HG02885 (cell line): ENCODE measurements around the gene ABCA1.
"Not testable (repeated sequence)": the region's sequence is repeated elsewhere in the genome, so short reads cannot be mapped to it uniquely, and the experiment has no call there.

Experiments
- ATAC-seq: cut with Tn5 transposase; IDR thresholded peaks from one replicate; pipeline ENCODE4 v1.9.1; 2021; ENCODE audit warnings: mild to moderate bottlenecking; ENCODE audit not compliant: unreplicated experiment, poor library complexity

Gene ABCA1, protein sequence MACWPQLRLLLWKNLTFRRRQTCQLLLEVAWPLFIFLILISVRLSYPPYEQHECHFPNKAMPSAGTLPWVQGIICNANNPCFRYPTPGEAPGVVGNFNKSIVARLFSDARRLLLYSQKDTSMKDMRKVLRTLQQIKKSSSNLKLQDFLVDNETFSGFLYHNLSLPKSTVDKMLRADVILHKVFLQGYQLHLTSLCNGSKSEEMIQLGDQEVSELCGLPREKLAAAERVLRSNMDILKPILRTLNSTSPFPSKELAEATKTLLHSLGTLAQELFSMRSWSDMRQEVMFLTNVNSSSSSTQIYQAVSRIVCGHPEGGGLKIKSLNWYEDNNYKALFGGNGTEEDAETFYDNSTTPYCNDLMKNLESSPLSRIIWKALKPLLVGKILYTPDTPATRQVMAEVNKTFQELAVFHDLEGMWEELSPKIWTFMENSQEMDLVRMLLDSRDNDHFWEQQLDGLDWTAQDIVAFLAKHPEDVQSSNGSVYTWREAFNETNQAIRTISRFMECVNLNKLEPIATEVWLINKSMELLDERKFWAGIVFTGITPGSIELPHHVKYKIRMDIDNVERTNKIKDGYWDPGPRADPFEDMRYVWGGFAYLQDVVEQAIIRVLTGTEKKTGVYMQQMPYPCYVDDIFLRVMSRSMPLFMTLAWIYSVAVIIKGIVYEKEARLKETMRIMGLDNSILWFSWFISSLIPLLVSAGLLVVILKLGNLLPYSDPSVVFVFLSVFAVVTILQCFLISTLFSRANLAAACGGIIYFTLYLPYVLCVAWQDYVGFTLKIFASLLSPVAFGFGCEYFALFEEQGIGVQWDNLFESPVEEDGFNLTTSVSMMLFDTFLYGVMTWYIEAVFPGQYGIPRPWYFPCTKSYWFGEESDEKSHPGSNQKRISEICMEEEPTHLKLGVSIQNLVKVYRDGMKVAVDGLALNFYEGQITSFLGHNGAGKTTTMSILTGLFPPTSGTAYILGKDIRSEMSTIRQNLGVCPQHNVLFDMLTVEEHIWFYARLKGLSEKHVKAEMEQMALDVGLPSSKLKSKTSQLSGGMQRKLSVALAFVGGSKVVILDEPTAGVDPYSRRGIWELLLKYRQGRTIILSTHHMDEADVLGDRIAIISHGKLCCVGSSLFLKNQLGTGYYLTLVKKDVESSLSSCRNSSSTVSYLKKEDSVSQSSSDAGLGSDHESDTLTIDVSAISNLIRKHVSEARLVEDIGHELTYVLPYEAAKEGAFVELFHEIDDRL (N-terminal part only)

DNA sequence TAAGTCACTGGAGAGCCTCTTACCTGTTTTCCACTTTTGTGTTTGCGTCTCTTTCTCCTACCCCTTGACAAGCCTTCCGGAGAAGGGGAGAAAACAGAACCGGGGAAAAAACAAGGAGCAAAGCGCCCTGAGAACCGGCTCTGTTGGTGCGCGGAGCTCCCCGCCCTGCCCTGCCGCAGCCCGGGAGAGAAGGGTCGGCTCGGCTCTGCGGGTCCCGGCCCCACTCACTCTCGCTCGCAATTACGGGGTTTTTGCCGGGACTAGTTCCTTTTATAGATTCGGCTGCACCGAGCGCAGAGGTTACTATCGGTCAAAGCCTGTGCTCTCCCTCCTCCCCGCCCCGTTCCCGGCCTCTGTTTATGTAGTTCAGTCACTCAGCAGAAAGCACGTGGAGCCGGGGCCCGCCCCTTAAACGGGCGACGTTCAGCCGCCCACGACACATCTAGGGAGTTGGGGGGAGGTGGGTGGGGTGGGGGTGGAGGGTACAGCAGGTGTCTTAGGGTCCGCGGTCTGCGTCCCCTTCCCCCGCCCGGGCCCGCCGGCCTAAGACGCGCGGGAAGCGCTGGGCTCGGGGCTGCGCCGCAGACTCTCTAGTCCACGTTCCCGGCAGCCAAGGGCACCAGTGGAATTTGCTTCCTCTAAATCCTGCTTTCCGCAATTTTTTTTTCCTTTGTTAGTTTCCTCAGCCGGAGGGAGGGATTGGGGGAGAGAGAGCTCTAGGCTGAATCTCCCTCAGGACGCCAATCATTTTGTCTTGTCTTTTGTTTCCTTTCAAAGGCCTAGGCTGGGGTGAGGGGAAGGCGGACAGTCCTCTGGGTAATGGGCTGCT, at the start of gene ABCA1:
ABCA1 (minus strand) TSS at position 244 of the 829 bp plus-strand sequence. CDS start 24,476 bp downstream, outside the sequence.
- peak; percentile 24 for ATAC-seq

DNA sequence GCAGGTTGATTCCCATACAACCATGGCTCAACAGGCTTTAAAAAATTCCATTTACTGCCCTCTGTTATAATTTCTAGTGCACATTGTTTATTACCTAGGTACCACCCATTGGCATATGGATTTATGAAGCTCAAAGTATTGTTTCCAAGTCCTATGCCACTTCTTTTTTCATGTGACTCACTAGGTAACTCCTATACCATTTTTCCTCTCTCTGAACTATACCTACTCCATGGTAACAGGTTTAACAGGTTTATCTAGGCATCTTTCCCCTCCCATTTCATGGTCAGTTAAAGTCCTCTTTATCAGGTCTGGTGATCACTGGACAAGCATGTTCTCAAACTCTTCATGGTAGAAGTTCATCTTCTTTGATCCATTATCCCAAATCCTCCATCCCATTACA, 49.6 kb upstream of the ABCA1 start:
- no peak for ATAC-seq

DNA sequence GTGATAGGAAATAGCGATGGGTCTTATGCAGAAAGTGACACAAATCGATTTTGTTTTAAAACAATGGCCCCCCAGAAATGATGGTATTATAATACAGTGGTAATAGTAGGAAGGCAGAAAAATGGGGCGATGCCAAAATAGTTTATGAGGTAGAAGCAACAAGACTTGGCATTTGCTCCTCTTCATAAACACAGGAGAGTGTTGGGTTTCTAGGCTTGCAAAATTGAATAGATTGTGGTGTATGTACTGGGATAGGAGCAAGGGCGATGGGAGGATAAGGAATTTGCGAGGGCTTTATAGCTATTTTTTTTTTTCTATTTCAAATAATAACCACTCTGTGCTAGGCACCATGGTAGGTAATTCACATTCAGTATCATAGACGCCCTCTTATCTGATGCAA, 49.2 kb upstream of the ABCA1 start:
- ATAC-seq = no peak

DNA sequence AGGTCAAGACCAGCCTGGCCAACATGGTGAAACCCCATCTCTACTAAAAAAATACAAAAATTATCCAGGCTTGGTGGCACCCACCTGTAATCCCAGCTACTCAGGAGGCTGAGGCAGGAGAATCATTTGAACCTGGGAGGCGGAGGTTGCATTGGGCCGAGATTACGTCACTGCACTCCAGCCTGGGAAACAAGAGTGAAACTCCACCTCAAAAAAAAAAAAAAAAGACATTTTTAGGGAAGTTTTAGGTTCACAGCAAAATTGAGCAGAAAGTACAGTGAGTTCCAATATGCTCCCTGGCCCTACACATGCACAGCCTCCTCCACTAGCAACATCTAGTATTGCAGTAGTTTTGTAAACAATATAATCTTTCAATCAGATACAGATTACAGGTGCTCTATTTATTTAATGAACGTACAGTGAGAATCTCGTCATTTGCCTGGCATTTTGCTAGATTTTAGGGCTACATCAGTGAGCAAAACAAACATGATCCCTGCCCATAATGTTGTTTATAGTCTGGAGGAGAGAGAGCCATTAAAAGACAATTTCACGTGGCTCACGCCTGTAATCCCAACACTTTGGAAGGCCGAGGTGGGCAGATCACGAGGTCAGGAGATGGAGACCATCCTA, 48.1 kb upstream of the ABCA1 start:
- not testable (repeated sequence) for ATAC-seq

DNA sequence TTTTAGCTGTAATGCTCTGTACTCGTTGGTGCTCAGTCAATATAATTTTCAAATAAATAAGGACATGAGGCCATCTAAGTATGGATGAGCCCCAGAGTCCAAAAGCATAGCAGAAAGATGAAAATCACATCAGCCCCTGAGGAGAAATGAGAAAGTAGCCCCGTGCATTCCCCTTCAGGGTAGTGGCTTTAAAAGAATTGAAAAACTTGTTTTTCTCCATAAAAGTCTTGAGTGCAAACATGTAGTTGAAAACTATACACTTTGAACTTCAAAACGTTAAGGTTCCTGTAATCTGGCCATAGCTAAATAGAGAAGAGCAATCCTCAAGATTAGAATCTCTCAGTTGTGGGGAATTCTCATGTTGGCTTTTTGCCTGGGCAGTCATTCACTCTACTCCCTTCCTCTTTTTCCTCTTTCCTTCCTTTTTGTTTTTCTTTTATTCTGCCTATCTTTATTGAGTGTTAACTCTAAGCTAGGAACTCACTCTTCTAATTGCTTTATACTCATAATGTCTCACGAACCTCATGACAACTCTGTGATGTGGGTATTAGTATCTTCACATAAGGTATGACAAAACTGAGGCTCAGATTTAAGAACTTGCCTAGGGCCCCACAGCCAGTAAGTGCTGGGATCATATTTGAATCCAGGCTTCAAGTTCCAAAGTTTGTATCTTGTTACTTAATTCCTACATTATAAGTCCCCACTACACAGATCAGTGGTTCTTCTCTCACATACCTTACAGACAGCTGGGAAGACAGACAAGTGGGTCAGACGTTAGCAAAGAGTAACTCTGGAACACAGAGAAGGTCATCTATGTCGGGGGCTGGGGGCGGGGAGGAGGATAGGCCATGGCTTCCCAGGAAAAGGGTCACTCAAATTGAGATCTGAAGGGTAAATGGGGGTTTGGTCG, 46.4 kb upstream of the ABCA1 start:
- ATAC-seq = no peak

DNA sequence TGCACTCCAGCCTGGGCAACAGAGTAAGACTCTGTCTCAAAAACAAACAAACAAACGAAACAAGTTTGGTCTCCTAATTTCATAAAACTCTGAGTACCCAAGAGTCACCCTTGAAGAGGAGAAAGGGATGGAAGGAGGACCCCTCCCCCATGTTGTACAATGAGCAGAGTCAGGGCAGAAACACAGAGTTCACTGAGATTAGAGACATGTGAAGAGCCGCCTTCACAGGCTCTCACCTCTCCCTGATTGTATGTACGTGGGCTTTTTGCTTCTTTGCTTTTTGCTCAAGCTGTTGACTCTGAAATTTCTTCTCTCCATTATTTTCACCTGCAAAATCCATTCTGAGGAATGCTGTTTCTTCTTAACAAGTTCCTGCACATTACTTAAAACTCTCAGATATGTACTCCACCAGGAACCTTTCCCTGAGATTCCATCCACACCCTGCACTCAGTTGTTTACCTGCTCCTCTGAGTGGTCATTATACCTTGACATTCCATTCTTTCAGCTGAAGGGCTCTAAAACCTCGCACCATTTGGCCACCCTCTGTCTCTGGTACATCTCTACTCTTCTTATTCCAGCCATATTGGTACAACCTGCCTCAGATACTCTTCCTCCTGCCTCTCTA, 44.4 kb upstream of the ABCA1 start:
- ATAC-seq = no peak

DNA sequence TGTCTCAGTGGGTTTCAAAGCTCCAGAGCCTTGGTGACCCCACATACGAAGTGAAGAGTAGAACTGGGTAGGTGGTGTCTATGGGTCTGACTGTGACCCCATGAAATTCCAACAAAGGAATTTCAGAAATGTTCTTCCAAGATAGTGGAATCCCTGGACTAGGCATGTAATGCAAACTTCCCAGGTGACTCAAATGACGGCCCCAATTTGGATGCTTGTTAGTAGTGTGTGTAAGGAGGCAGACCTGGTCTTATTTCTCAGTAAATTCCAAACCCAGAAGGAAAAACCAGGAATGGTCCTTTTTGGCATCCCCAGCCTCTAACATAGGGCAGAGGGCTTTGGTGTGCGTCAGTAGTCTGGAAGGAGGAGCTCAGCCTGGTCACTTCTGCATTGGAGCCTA, 43.6 kb upstream of the ABCA1 start:
- no peak for ATAC-seq

DNA sequence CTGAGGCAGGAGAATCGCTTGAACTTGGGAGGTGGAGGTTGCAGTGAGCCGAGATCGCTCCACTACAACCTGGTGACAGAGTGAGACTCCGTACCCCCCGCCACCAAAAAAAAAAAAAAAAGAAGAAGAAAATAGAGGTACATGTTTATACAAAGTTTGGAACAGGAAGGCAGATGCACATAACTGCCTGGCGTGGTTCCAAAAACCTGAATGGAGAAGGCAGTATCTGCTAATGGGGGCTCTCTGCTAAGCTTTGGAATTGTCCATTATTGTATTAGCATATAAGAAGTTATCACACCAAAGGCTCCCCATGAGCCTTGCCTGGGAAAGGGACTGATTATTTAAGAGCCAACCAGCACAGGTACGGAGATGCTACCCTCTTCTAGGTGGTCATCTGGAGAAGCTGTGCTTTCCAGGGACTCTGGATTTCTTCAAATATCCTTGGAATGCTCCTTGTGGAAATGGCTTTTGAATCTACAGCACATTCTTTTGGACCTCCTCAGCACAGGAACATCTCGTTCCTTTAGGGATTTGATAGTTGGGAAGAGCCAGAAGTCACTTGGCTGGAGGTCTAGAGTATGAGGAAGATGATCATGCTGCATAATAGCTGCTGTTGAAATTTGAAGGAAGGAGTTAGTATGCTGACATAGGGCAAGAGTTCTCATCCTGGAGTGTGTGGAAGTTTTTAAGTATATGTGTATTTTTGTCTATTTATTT, 42.5 kb upstream of the ABCA1 start:
- no peak for ATAC-seq

DNA sequence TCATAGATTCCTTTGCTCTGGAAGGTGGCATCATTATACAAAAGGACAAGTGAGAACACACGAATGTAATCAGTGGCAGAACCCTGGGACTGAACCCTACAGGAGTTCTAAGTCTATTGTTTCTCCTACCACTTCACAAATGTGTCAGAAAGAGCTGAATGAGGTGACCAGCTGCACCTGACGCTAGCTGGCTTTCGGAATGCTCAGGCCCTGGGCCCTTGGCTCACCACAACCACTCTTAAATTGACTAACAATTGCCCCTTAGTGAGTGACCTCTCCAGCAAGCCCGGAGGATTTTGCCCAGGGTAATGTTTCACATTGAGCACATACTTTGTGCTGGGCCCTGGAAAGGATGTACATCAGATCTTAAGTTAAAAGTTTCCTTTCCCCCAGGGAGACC, 41.2 kb upstream of the ABCA1 start:
- ATAC-seq = no peak

DNA sequence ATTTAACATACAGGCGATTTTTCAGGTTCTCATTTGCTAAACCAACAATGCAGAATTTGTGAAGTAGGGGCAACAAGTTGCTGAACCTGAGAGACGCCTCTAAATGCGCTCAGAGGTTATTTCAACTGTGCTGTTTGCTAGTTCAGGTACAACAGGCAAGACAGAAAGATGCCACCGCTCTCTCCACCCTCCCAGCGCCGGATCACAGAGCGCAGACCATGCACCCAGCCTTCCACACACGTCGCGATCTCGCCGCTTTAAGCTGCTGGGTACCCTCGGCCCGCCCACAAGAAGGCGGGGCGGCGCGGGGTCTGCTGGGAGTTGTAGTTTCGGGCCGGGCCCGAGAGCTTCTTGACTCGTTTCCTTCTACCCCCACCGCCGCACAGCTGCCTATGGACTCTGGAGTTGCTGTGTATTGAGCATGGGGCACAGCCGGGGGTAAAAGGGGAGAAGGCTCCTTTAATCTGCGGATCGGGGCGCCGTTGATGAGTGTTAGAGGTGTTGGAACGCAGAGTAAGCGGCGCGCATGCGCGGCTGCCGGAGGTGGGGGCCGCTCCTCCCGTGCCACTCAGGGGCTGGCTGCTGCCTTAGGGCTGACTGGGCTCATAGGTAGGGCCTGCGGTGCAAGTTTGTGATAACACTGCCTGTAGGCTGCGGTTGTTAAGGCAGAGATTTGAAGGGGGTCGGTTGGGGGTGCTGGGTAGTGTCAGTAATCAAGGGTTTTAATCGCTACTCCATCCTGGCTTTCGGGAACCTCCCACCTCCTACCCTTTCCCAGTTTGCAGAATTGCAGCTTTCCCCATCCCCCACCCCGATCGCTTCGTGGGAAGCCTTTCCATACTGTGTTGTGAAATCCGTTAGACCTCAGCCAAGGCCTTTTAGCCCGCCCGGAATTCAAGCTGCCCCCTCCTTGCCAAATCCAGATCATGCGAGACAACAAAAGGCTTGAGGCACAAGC, 40.3 kb upstream of the ABCA1 start:
- peak; percentile 100 for ATAC-seq

DNA sequence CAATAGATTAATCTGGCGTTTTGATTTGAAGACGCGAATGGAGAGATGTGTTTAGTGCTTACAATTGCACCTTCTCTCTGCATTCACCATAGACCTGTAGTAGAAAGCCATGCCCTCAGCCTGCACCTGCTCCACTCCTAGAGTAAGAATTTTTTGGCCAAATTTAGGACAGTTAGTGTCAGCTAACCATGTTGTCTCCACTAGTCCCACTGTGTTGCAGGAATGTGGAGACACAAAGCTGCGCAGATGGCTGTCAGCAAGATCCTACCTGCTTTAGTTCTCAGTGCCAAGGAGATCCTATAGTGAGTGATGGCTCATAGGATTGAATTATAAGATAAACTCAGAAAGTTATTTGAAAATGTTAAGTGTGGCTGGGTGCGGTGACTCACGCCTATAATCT, 35.1 kb upstream of the ABCA1 start:
- ATAC-seq = no peak

DNA sequence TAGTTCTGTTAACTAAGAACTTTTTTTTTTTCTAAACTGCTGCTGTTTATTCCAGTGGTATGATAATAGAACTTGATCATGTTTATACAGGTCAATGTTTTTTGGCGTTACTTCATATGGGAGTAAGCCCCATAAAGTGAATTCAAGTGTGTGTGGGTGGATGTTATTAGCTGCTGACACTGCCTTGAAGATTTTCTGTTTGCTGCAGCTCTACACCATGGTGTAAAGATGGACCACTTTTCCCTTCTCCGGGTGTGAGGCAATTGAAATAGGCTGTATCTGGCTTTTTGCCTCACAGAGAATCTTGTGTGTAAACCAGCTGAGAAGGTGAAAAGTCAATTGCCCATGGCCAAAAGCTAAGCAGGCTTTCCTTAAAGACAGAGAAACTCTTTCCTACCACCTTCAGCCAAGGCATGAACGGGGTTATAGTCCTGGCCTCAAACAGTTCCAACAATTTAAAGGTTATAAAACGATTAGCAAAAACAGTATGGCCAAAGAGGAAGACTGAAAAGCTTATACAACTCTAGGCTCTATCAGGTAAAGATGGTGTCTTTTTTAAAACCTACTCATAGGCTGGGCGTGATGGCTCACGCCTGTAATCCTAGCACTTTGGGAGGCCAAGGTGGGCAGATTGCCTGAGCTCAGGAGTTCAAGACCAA, 33.9 kb upstream of the ABCA1 start:
- ATAC-seq = no peak

DNA sequence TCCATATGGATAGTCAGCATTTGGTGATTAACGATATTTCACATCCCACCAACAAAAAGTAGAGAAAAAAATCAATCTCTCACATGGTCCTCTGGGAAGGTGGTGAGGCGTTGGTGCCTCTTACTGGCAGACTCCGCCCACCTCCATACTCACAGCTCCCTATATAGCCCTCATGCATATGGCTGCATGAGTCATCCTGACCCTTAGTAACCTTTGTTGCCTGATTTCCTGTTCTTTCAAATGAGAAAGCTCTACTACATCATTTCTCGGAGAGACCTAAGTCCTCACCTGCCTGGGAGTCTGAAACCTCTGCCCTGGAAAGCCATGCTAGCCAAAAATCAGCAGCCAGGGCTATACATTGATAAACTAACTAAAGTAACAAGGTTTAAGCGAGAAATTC, 33.3 kb upstream of the ABCA1 start:
- peak; percentile 91 for ATAC-seq

DNA sequence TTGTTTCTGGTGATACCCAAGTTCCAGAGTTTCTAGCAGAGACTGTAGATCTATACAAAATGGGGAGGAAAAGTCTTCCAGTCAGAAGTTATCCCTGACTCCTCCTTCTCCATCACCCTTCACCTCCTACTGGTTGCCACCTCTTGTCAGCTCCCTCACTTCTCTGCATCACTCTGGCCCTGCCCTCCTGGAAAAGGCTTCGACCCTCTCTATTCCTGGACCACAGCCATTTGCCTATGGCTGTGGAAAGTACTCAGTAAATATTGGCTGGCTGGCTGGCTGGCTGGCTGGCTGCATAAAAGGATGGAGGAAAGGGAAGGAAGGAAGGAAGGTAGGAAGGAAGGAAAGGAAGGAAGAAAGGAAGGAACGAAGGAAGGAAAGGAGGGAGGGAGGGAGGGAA, 32.7 kb upstream of the ABCA1 start:
- ATAC-seq = no peak

DNA sequence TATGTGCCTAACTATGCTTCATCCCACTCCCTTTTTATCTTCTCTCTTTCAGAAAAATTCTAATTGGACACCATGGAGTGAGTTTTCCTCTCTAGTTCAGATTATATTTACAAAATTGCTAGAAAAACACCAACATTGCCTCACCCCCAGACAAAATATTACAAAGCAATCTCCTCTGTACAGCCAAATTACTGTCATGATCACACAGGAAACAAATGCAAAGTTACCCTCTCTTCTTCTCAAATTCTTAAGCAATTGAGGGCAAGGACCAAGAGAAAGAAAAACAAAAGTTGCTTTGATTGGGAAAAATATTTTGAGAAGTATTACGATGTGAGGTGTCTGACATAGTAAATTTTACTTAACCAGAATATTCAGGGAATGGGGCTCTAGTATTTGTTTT, 30.8 kb upstream of the ABCA1 start:
- ATAC-seq = no peak

DNA sequence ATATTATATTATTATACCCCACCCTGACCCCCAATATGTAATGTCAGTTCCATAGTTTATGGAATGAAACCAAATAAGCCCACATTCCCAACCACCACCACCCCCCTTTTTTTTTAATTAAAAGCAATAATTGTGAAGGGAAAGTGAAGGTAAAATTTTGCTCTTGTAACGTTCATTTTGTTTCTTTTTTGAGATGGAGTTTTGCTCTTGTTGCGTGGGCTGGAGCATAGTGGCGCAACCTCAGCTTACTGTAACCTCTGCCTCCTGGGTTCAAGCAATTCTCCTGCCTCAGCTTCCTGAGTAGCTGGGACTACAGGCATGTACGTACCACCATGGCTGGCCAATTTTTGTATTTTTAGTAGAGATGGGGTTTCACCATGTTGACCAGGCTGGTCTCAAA, 30.1 kb upstream of the ABCA1 start:
- not testable (repeated sequence) for ATAC-seq
